Epithelial cell of esophagus (primary cell): ENCODE measurements around the gene SAP30.
A peak's percentile ranks its signal among the peaks of the same experiment; 100 is the strongest.

Experiments
- DNase-seq: peaks from one replicate; pipeline ENCODE4 v3.0.0; 2010; ENCODE audit warnings: low read depth
- H3K4me3 ChIP-seq: 2 replicates; pipeline ENCODE4 v1.5.1; 2011; ENCODE audit warnings: mild to moderate bottlenecking, low read length, control low read depth
- CTCF ChIP-seq: IDR thresholded peaks from 2 replicates; pipeline ENCODE4 v1.5.1; 2011; ENCODE audit warnings: low read depth, mild to moderate bottlenecking, low read length, control low read depth, inconsistent platforms; ENCODE audit not compliant: insufficient read depth; ENCODE audit errors: missing control alignments

The SAP30 gene

GRCh38 chr4:173414456-173414855, 43.7 kb downstream of the SAP30 start:
- DNase-seq: no peak
- H3K4me3 ChIP-seq: no peak overlapping the region
- no peak for TF ChIP-seq CTCF

DNA sequence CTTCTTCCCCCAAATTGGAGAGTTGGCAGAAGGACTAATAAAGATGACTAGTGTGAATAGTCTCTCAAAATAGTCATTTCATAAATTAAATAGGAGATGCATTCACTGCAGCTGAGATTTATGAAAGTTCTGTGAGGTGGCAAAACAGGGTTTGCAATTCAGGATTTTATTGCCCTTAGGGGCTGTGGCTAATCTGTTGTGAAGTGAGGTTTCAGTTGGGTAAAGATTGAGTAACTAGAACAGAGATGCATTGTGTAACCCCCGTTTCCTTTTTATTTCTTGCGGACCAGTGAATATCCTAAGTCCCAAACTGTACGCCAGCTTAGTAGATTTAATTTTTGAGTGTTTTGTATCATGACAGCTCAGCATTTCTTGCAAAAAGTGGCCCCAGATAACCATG, 44.3 kb downstream of the SAP30 start:
- peak; percentile 93 for DNase-seq
- no peak for TF ChIP-seq CTCF
- no peak overlapping the region for H3K4me3 ChIP-seq

GRCh38 chr4:173415885-173416653, 45.3 kb downstream of the SAP30 start:
- DNase-seq: no peak
- no peak overlapping the region for H3K4me3 ChIP-seq
- no peak for TF ChIP-seq CTCF

DNA sequence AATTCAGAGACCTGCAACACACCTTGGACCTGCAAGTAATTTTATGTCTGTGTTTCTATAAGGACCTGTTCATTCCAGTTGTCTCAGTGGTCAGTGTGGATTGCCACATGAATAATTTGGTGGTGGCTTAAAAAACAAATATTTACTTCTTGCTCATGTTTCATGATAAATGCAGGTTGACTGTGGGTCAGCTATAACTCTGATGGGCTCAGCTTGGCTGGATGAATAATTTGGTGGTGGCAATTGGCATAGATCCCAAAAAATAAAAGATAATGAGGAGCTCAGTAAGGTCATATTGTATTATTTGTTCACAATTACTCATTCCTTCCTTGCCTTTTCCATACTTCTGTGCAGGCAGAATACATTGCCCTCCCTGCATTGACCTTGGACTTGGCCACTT, 47.1 kb downstream of the SAP30 start:
- no peak for DNase-seq
- no peak for TF ChIP-seq CTCF
- no peak overlapping the region for H3K4me3 ChIP-seq

GRCh38 chr4:173418639-173419038, 47.9 kb downstream of the SAP30 start:
- DNase-seq: peak; percentile 29
- no peak overlapping the region for H3K4me3 ChIP-seq
- no peak for TF ChIP-seq CTCF

- TF ChIP-seq CTCF: peak; percentile 40
- H3K4me3 ChIP-seq: no peak overlapping the region
- peak; percentile 28 for DNase-seq
These were observed 49.6 kb downstream of the SAP30 start for GRCh38 chr4:173420324-173420752.

DNA sequence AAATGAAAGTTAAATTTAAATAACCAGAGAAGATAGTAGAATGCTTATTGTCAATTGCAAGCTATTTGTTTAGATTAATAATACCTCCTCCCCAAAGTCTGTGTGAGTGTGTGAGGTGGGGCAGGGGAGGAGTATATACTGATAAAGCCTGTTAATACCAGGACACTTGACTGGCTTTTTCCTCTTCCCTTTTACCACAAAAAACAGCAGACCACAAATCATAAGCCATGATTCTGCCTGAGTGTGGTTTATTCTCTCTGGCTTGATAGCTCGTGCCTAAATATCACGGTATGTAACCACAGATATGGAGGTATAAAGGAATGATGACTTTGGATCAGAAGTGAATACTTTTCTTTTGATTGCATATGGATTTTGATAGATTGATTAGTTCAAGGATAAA, 50.0 kb downstream of the SAP30 start:
- TF ChIP-seq CTCF: no peak
- no peak for DNase-seq
- H3K4me3 ChIP-seq: no peak overlapping the region
